Lung (tissue), 12 donors: Measurements from ENCODE around the gene MFAP2. TPM values are rescaled to one million over a fixed set of nuclear protein-coding genes. Genes with fewer than 3 reads are reported as not detected.

ENCODE experiments used
- ATAC-seq: fragments of 200-7000 bp; cut with Tn5 transposase; one replicate; pipeline ENCODE4 v1.9.1; 2020; ENCODE audit warnings: moderate number of reproducible peaks; ENCODE audit not compliant: insufficient read depth, low FRiP score
- DNase-seq, 3 donors: peaks; one replicate each; pipeline ENCODE4 v3.0.0-alpha.2; 2013 to 2017
- H3K27ac ChIP-seq, 2 donors: one replicate each; pipeline ENCODE4 v1.5.1; 2013; ENCODE audit warnings: mild to moderate bottlenecking in 2 of 2, moderate library complexity in 2 of 2, control low read depth in 1 of 2, inconsistent platforms in 1 of 2, low read depth in 1 of 2, low read length in 1 of 2
- H3K27me3 ChIP-seq, 3 donors: one replicate each; pipeline ENCODE4 v1.5.1; 2013; ENCODE audit warnings: low read length in 2 of 3; ENCODE audit not compliant: control insufficient read depth in 3 of 3, insufficient read depth in 3 of 3
- H3K36me3 ChIP-seq, 4 donors: one replicate each; pipeline ENCODE4 v1.5.1; 2013; ENCODE audit warnings: low read length in 4 of 4, mild to moderate bottlenecking in 1 of 4, moderate library complexity in 1 of 4; ENCODE audit not compliant: control insufficient read depth in 4 of 4, insufficient read depth in 4 of 4
- H3K4me1 ChIP-seq, 5 donors: one replicate each; pipeline ENCODE4 v1.5.1; 2013; ENCODE audit warnings: low read length in 5 of 5, mild to moderate bottlenecking in 2 of 5, moderate library complexity in 1 of 5; ENCODE audit not compliant: control insufficient read depth in 5 of 5, insufficient read depth in 5 of 5
- H3K4me3 ChIP-seq: one replicate; pipeline ENCODE4 v1.5.1; 2013; ENCODE audit warnings: mild to moderate bottlenecking, control low read depth, moderate library complexity
- H3K9ac ChIP-seq, 2 donors: one replicate each; pipeline ENCODE4 v1.5.1; 2013; ENCODE audit warnings: low read length in 2 of 2, control low read depth in 1 of 2; ENCODE audit not compliant: insufficient read depth in 1 of 2
- H3K9me3 ChIP-seq, 4 donors: one replicate each; pipeline ENCODE4 v1.5.1; 2013; ENCODE audit warnings: low read length in 3 of 4, mild to moderate bottlenecking in 1 of 4, moderate library complexity in 1 of 4; ENCODE audit not compliant: control insufficient read depth in 4 of 4, insufficient read depth in 3 of 4
- WGBS, 2 donors: extraction: QIAGEN DNeasy Blood & Tissue Kit; methylation state at CpG; one replicate each; pipeline ENCODE4 v1.1.7; 2013; 5-methylcytosine and 5-hydroxymethylcytosine counted together
- polyA plus RNA-seq, 2 donors: library from polyadenylated mRNA; stranded (reverse); fragments of 200-250 nt; gene quantifications; one replicate each; pipeline ENCODE4 v1.2.1, GENCODE V29; 2013
- total RNA-seq, 2 donors: library from RNA; depleted of rRNA in 1 of 2; stranded (reverse); fragments of >200 nt in 1 of 2; gene quantifications; one replicate each; pipeline ENCODE4 v1.2.1, GENCODE V29; 2014 to 2021
- TF ChIP-seq, protein P1 (sequence below): IDR thresholded peaks from 2 replicates; pipeline ENCODE4 v1.5.1; 2012; ENCODE audit warnings: mild to moderate bottlenecking; ENCODE audit errors: control extremely low read depth, extremely low read depth
- donor health status: control.
- donor health status: control.
- donor health status: Bipolar disorder and iron deficiency.
- donor health status: healthy.
- donor health status: DM: yes; HTN: yes; CAD: no.

The MFAP2 gene
- total and polyA plus RNA-seq, 4 donors, result 7.4 to 28.5 (median 12.5) TPM

DNA sequence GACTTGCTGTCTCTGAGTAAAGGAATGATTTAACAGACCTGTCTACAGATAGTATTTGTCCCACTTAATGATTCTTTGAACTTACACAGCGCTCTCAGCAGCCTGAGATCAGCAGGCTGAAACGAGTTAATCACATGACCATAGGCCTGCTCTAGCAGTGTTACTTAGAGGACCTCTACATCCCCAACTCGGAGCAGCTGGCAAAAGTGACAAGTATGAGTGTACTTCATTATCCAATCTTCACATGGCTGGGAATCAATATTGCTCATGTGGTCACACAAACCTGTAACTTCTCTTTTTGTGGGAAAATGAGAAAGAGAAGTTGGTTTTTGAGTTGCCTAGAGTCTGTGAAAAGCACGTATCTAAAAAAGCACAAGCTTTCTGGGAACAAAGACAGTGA, 42.7 kb upstream of the MFAP2 start:
- WGBS, 2 donors, result 41 to 63% methylated on average over 4 of the region's 4 CpGs
- H3K4me3 ChIP-seq, result no peak overlapping the region
- H3K9me3 ChIP-seq, result no peaks in the 10 kb centered on the region
- H3K27me3 ChIP-seq, result no peaks in the 10 kb centered on the region
- peaks cover 0 to under 1% (median 0%) of the 10 kb centered on the region in 5 donors for H3K4me1 ChIP-seq
- no peak for DNase-seq
- ATAC-seq, result no peak
- H3K9ac ChIP-seq, result no peak overlapping the region
- peaks cover 45 to 71% (median 47%) of the 10 kb centered on the region in 4 donors for H3K36me3 ChIP-seq
- TF ChIP-seq, protein P1, sequence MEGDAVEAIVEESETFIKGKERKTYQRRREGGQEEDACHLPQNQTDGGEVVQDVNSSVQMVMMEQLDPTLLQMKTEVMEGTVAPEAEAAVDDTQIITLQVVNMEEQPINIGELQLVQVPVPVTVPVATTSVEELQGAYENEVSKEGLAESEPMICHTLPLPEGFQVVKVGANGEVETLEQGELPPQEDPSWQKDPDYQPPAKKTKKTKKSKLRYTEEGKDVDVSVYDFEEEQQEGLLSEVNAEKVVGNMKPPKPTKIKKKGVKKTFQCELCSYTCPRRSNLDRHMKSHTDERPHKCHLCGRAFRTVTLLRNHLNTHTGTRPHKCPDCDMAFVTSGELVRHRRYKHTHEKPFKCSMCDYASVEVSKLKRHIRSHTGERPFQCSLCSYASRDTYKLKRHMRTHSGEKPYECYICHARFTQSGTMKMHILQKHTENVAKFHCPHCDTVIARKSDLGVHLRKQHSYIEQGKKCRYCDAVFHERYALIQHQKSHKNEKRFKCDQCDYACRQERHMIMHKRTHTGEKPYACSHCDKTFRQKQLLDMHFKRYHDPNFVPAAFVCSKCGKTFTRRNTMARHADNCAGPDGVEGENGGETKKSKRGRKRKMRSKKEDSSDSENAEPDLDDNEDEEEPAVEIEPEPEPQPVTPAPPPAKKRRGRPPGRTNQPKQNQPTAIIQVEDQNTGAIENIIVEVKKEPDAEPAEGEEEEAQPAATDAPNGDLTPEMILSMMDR, result no peak
- no peak overlapping the region for H3K27ac ChIP-seq

DNA sequence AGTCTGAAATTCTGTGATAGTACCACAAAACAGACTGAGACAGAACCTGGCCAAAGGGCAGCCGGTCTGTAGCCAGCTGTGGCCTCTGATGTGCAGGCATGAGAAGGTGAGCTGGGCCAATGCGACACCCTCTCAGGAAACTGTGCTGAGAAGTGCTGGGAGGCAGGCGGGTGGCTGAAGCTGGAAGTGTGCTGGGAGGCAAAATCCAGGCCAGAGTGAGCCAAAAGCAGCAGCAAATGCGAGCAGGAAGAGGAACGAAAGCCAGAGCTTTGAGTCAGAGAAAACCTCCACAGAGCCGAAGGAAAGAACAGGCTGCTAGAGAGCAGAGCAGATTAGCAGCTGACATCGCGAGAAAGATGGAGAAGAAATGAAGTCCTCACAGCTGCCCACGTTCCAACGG, 41.5 kb upstream of the MFAP2 start:
- no peaks in the 10 kb centered on the region for H3K9me3 ChIP-seq
- TF ChIP-seq, protein P1, result no peak
- H3K27ac ChIP-seq, result no peak overlapping the region
- H3K36me3 ChIP-seq, result peaks cover 38 to 62% (median 44%) of the 10 kb centered on the region in 4 donors
- no peak overlapping the region for H3K4me3 ChIP-seq
- DNase-seq (no peak), ATAC-seq (no peak)
- no peak overlapping the region for H3K9ac ChIP-seq
- H3K27me3 ChIP-seq, result no peaks in the 10 kb centered on the region
- WGBS, 2 donors, result 89 to 91% methylated on average over 10 of the region's 10 CpGs
- no peaks in the 10 kb centered on the region for H3K4me1 ChIP-seq

DNA sequence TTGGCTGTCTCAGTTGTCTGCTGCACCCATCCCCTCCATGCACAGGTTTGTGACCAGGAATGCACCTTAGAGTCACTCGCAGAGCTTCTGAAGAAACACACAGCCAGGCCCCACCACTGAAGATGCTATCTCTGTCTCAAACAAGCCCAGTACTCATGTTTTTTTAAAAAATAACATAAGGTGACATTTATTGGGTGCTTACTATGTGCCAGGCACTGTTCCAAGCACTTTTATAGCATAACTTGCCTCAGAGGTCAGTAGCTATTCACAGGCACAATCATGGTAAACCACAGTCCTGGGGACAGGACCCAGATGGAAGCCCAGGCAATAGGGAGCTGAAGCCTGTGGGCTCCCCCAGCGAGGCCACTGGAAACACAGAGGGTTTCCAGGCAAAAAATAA, 40.1 kb upstream of the MFAP2 start:
- Histone ChIP-seq H3K27me3 (no peaks in the 10 kb centered on the region), H3K4me3 (no peak overlapping the region), H3K4me1 (no peaks in the 10 kb centered on the region), H3K9ac (no peak overlapping the region), H3K9me3 (no peaks in the 10 kb centered on the region), H3K27ac (no peak overlapping the region), H3K36me3 (peaks cover 34 to 54% (median 39%) of the 10 kb centered on the region in 4 donors)
- TF ChIP-seq, protein P1, result no peak
- no peak for DNase-seq
- ATAC-seq, result no peak
- 96 to 98% methylated on average over 2 of the region's 2 CpGs for WGBS, 2 donors

DNA sequence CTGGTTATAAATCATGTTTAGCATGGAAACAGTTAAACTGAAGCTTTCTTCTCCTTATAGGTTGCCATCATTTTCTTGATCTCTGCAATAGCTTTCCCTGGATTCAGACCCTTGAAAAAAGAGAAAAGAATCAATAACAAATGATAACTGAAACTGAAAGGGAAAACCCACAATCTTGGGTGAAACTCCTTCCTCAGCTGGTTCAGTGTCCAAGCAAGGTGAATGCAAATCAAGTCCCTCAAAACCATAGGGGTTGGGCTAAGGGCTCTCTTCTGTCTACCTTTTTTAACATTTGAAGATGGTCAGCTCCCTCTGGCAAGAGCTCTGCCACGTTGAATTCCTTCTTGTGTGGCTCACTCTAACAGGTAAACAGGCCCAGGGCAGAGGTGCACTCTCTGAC, 38.4 kb upstream of the MFAP2 start:
- DNase-seq, result no peak
- Histone ChIP-seq H3K27me3 (no peaks in the 10 kb centered on the region), H3K9ac (no peak overlapping the region), H3K9me3 (no peaks in the 10 kb centered on the region), H3K36me3 (peaks cover 27 to 45% (median 34%) of the 10 kb centered on the region in 4 donors), H3K4me1 (no peaks in the 10 kb centered on the region), H3K4me3 (no peak overlapping the region), H3K27ac (no peak overlapping the region)
- ATAC-seq, result no peak
- 36 to 76% methylated on average over 1 of the region's 1 CpG for WGBS, 2 donors
- TF ChIP-seq, protein P1, result no peak
